H1 (cell line): ENCODE data around the gene ZNF786. TPM values are rescaled to one million over a fixed set of nuclear protein-coding genes. Genes with fewer than 3 reads are reported as not detected.

ENCODE experiments used
- CHD7 ChIP-seq: fragments of 300-600 bp; sonication (generic); IDR thresholded peaks from 2 replicates; pipeline ENCODE4 v1.7.1; 2012; ENCODE audit warnings: low read length, moderate library complexity, mild to moderate bottlenecking, inconsistent platforms; ENCODE audit not compliant: insufficient replicate concordance
- polyA plus RNA-seq, 7 experiments: library from polyadenylated mRNA; depleted of rRNA in 3 of 7; stranded (reverse) in 5 of 7; unstranded in 2 of 7; fragments of >200 nt in 5 of 7; fragments of 200-250 nt in 2 of 7; gene quantifications; 1 replicate in 5 of 7; 2 replicates in 1 of 7; 4 replicates in 1 of 7; pipeline versions ENCODE4 v1.2.1 to v1.2.3, GENCODE V29; 2011 to 2013; ENCODE audit warnings: missing spikeins in 2 of 7, mixed read lengths in 2 of 7
- total RNA-seq: library from RNA; stranded (reverse); fragmentation: NEBNext Ultra II Directional; extraction: Animal tissue kit (Norgen Biotek cat#: 25700); gene quantifications from 2 replicates; pipeline ENCODE4 v1.2.1, GENCODE V29; 2021

ZNF786 gene
- total and polyA plus RNA-seq, 2 of the 8 experiments (the other 6 are each of a cell fraction or from before 2014, with no cell fraction given), result 7.7 to 16.3 TPM

- TF ChIP-seq CHD7, result no peak
These were observed 19.3 kb downstream of the ZNF786 start (continued) for GRCh38 chr7:149071182-149071635.
